ENCODE results near the gene P4HB. TPM values are rescaled to one million over a fixed set of nuclear protein-coding genes. Genes with fewer than 3 reads are reported as not detected.
A peak's percentile ranks its signal among the peaks of the same experiment; 100 is the strongest.

P4HB gene
- total RNA-seq, 1 donor from 2014 or later: 678 TPM

- Mint-ChIP-seq H3K4me3 (ENCODE audit: unreplicated experiment) (peak overlapping the region; percentile 89), H3K27ac (ENCODE audit: unreplicated experiment) (peak overlapping the region; percentile 83), H3K36me3 (ENCODE audit: low read depth, unreplicated experiment) (peaks cover 3% of the 10 kb centered on the region), H3K9me3 (ENCODE audit: unreplicated experiment) (no peaks in the 10 kb centered on the region), H3K4me1 (ENCODE audit: unreplicated experiment) (peaks cover 3% of the 10 kb centered on the region), H3K27me3 (ENCODE audit: unreplicated experiment) (peaks cover 17% of the 10 kb centered on the region)
- peak; percentile 91 for DNase-seq (ENCODE audit: low spot score)
- TF ChIP-seq CTCF (IDR thresholded peaks at IDR 0.05; ENCODE audit: unreplicated experiment): no peak
Observed at GRCh38 chr17:81871387-81872230, 11.3 kb upstream of the P4HB start.

GRCh38 chr17:81870981-81871386 is 10.6 kb upstream of the P4HB start, which contains the start of gene ARHGDIA:
Gene ARHGDIA (minus strand): TSS chr17:81871337. CDS start chr17:81869930, 1,407 bp downstream.
- no peak for TF ChIP-seq CTCF (IDR thresholded peaks at IDR 0.05; ENCODE audit: unreplicated experiment)
- Mint-ChIP-seq H3K9me3 (ENCODE audit: unreplicated experiment) (no peaks in the 10 kb centered on the region), H3K4me3 (ENCODE audit: unreplicated experiment) (peak within 1 kb of the TSS; percentile 93), H3K4me1 (ENCODE audit: unreplicated experiment) (peaks cover 3% of the 10 kb centered on the region), H3K27ac (ENCODE audit: unreplicated experiment) (peak within 1 kb of the TSS; percentile 84), H3K27me3 (ENCODE audit: unreplicated experiment) (peaks cover 17% of the 10 kb centered on the region), H3K36me3 (ENCODE audit: low read depth, unreplicated experiment) (peaks cover 3% of the 10 kb centered on the region)
- DNase-seq (ENCODE audit: low spot score): no peak

GRCh38 chr17:81870131-81870980 is 10.0 kb upstream of the P4HB start:
- peaks cover 21% of the 10 kb centered on the region for H3K27me3 Mint-ChIP-seq (ENCODE audit: unreplicated experiment)
- no peak for DNase-seq (ENCODE audit: low spot score)
- peak overlapping the region; percentile 93 for H3K4me3 Mint-ChIP-seq (ENCODE audit: unreplicated experiment)
- peak overlapping the region; percentile 84 for H3K27ac Mint-ChIP-seq (ENCODE audit: unreplicated experiment)
- no peaks in the 10 kb centered on the region for H3K9me3 Mint-ChIP-seq (ENCODE audit: unreplicated experiment)
- peaks cover 3% of the 10 kb centered on the region for H3K36me3 Mint-ChIP-seq (ENCODE audit: low read depth, unreplicated experiment)
- H3K4me1 Mint-ChIP-seq (ENCODE audit: unreplicated experiment): peaks cover 3% of the 10 kb centered on the region
- TF ChIP-seq CTCF (IDR thresholded peaks at IDR 0.05; ENCODE audit: unreplicated experiment): no peak

GRCh38 chr17:81869221-81870130 is 9.1 kb upstream of the P4HB start:
- TF ChIP-seq CTCF (IDR thresholded peaks at IDR 0.05; ENCODE audit: unreplicated experiment): peak; percentile 98
- DNase-seq (ENCODE audit: low spot score): peak; percentile 71
- Mint-ChIP-seq H3K27me3 (ENCODE audit: unreplicated experiment) (peaks cover 25% of the 10 kb centered on the region), H3K4me1 (ENCODE audit: unreplicated experiment) (peaks cover 3% of the 10 kb centered on the region), H3K36me3 (ENCODE audit: low read depth, unreplicated experiment) (peaks cover 3% of the 10 kb centered on the region), H3K27ac (ENCODE audit: unreplicated experiment) (peak overlapping the region; percentile 36), H3K9me3 (ENCODE audit: unreplicated experiment) (no peaks in the 10 kb centered on the region), H3K4me3 (ENCODE audit: unreplicated experiment) (peak overlapping the region; percentile 93)
